Stomach (tissue), 9 donors: ENCODE data around the gene MYF5. TPM values are rescaled to one million over a fixed set of nuclear protein-coding genes. Genes with fewer than 3 reads are reported as not detected.
A peak's percentile ranks its signal among the peaks of the same experiment; 100 is the strongest.

Source experiments
- DNase-seq, 2 donors: peaks; one replicate each; pipeline versions ENCODE4 v3.0.0 to v3.0.0-alpha.2; 2013 to 2019
- H3K27ac ChIP-seq, 5 donors: fragments of 200-600 bp in 4 of 5; sonication (generic) in 4 of 5; one replicate each; pipeline ENCODE4 v1.5.1; 2013 to 2019; ENCODE audit warnings: mild to moderate bottlenecking in 1 of 5, moderate library complexity in 1 of 5
- H3K27me3 ChIP-seq, 3 donors: fragments of 200-600 bp; sonication (generic); one replicate each; pipeline ENCODE4 v1.5.1; 2017 to 2019; ENCODE audit warnings: mixed run types in 1 of 3
- H3K36me3 ChIP-seq, 4 donors: fragments of 200-600 bp; sonication (generic); 1 replicate in 3 of 4; 2 replicates in 1 of 4; pipeline ENCODE4 v1.5.1; 2016 to 2019
- H3K4me1 ChIP-seq, 4 donors: fragments of 200-600 bp; sonication (generic); one replicate each; pipeline ENCODE4 v1.5.1; 2016 to 2019
- H3K4me3 ChIP-seq, 4 donors: fragments of 200-600 bp; sonication (generic) in 3 of 4; one replicate each; pipeline ENCODE4 v1.5.1; 2016 to 2019; ENCODE audit warnings: mild to moderate bottlenecking in 1 of 4
- H3K9me3 ChIP-seq, 4 donors: fragments of 200-600 bp; sonication (generic); one replicate each; pipeline ENCODE4 v1.5.1; 2016 to 2019
- EP300 ChIP-seq: sonication (generic); formaldehyde crosslinking; IDR thresholded peaks from one replicate; pipeline ENCODE4 v1.6.1; 2017; ENCODE audit warnings: antibody characterized with exemption
- POLR2A ChIP-seq, 4 donors: fragments of 450-650 bp; IDR thresholded peaks; one replicate each; pipeline ENCODE4 v1.6.1; 2016; ENCODE audit warnings: antibody characterized with exemption in 4 of 4, control low read depth in 2 of 4, mild to moderate bottlenecking in 1 of 4, moderate library complexity in 1 of 4
- POLR2AphosphoS5 ChIP-seq, 3 donors: sonication (generic); formaldehyde crosslinking; IDR thresholded peaks; one replicate each; pipeline ENCODE4 v1.6.1; 2016; ENCODE audit warnings: antibody characterized with exemption in 3 of 3
- WGBS, 5 donors: extraction: QIAGEN DNeasy Blood & Tissue Kit in 3 of 5; methylation state at CpG; one replicate each; pipeline versions ENCODE4 v1.1.5 to v1.1.7; 2013 to 2018; 5-methylcytosine and 5-hydroxymethylcytosine counted together
- intact Hi-C: fragments of 100-400 bp; cut with DNase I; formaldehyde crosslinking; loops from one replicate; pipeline ENCODE4 v1.15.1; 2023; ENCODE audit warnings: low total_unique reads
- polyA plus RNA-seq, 3 donors: library from polyadenylated mRNA; stranded (reverse); fragments of 200-250 nt; gene quantifications; one replicate each; pipeline ENCODE4 v1.2.3, GENCODE V29; 2013
- total RNA-seq, 5 donors: library from RNA; depleted of rRNA; stranded (reverse); fragments of >200 nt; gene quantifications; one replicate each; pipeline versions ENCODE4 v1.1.0 to v1.2.3, GENCODE V29; 2014 to 2016
- TF ChIP-seq, protein P1 (sequence below), 7 experiments: fragments of 450-650 bp in 4 of 7; fragments of 200-600 bp in 3 of 7; sonication (generic) in 3 of 7; IDR thresholded peaks; one replicate each; pipeline ENCODE4 v1.5.1; 2016 to 2019; ENCODE audit warnings: antibody characterized with exemption in 7 of 7, control low read depth in 2 of 7, mild to moderate bottlenecking in 1 of 7
- donor health status: healthy with polysubstance abuse.
- donor health status: Bipolar disorder and iron deficiency.
- donor health status: healthy.

MYF5 gene
- total and polyA plus RNA-seq, 8 donors: not detected

DNA sequence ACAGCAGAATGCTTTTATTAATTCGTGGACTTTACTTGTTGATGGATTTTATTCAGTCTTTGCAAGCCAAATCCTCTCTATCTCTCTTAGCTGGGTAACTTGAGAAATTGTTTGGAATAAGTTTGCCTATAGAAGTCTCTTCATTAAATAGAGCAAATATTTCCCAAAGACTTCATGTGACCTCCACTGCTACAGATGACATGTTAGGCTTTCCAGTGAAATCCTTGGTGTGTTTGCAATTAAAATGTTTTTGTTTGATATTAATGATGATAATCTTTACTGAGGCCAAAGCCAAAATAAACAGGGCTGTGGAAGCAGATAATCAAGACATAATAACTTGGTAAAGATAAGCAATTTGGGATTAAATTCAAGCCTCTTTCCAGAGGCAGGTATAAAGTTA is 4.8 kb upstream of the MYF5 start:
- Histone ChIP-seq H3K4me1 (peaks cover 0 to 8% (median 6%) of the 10 kb centered on the region in 4 donors), H3K4me3 (no peak overlapping the region), H3K27ac (no peak overlapping the region), H3K27me3 (peaks cover 0 to 64% (median 42%) of the 10 kb centered on the region in 3 donors), H3K36me3 (no peaks in the 10 kb centered on the region), H3K9me3 (peaks cover 0 to 12% (median 1%) of the 10 kb centered on the region in 4 donors)
- no peak for TF ChIP-seq POLR2A (IDR thresholded peaks at IDR 0.05)
- TF ChIP-seq, protein P1, sequence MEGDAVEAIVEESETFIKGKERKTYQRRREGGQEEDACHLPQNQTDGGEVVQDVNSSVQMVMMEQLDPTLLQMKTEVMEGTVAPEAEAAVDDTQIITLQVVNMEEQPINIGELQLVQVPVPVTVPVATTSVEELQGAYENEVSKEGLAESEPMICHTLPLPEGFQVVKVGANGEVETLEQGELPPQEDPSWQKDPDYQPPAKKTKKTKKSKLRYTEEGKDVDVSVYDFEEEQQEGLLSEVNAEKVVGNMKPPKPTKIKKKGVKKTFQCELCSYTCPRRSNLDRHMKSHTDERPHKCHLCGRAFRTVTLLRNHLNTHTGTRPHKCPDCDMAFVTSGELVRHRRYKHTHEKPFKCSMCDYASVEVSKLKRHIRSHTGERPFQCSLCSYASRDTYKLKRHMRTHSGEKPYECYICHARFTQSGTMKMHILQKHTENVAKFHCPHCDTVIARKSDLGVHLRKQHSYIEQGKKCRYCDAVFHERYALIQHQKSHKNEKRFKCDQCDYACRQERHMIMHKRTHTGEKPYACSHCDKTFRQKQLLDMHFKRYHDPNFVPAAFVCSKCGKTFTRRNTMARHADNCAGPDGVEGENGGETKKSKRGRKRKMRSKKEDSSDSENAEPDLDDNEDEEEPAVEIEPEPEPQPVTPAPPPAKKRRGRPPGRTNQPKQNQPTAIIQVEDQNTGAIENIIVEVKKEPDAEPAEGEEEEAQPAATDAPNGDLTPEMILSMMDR (IDR thresholded peaks at IDR 0.05): no peak
- no peak for TF ChIP-seq POLR2AphosphoS5 (IDR thresholded peaks at IDR 0.05)
- TF ChIP-seq EP300: no peak
- WGBS, 5 donors: 52 to 64% (median 62%) methylated on average over 1 of the region's 1 CpG
- DNase-seq: no peak
- intact Hi-C loops: no loop called here

DNA sequence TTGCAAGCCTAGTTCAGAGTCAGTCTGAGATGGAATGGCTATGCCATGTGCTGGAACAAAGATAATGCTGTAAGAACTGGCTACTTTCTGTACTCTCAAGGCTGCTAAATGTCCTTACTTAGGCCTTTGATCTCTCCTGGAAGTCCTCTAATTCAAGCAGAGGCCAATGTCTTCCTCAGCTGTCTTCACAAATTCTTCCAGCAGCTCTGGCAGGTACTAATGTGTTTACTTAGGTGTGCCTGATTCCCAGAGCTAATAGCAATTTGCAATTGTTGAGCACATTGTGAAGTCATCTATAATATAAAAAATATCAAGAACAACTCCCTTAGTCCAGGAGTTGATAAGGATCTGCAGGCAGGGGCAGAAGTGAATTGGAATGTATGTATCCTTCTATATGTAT is 3.8 kb upstream of the MYF5 start:
- TF ChIP-seq, protein P1 (IDR thresholded peaks at IDR 0.05): no peak
- TF ChIP-seq POLR2A (IDR thresholded peaks at IDR 0.05) (no peak), POLR2AphosphoS5 (IDR thresholded peaks at IDR 0.05) (no peak), EP300 (no peak)
- H3K4me1 ChIP-seq: peaks cover 0 to 8% (median 6%) of the 10 kb centered on the region in 4 donors
- no peak for DNase-seq
- H3K9me3 ChIP-seq: peaks cover 0 to 14% (median 4%) of the 10 kb centered on the region in 4 donors
- intact Hi-C loops: no loop called here
- peaks cover 0 to 70% (median 46%) of the 10 kb centered on the region in 3 donors for H3K27me3 ChIP-seq
- H3K36me3 ChIP-seq: no peaks in the 10 kb centered on the region
- H3K27ac ChIP-seq: no peak overlapping the region
- no peak overlapping the region for H3K4me3 ChIP-seq

DNA sequence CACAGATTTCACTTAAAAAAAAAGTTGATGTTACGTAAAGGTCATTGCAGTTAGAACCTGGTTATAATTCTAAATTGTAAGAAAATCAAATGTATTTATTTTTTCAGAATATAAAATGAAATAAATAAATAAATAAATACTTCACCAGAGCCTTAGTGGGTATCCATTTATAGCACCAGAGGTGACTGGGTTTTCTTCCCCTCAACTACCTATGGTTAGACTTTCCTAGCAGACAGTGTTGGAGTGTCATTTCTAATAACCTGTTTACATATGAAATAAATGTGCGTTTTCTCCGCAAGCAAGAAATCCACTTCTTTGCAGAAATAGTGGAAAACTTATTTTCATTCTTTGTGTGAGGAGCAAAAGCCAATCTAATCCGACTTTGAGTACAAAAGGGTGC is 3.3 kb upstream of the MYF5 start:
- Histone ChIP-seq H3K27ac (no peak overlapping the region), H3K36me3 (no peaks in the 10 kb centered on the region), H3K27me3 (peaks cover 0 to 70% (median 41%) of the 10 kb centered on the region in 3 donors), H3K4me3 (no peak overlapping the region), H3K4me1 (peaks cover 0 to 5% (median 4%) of the 10 kb centered on the region in 4 donors), H3K9me3 (peaks cover 0 to 13% (median 4%) of the 10 kb centered on the region in 4 donors)
- no peak for TF ChIP-seq POLR2A (IDR thresholded peaks at IDR 0.05)
- TF ChIP-seq EP300: no peak
- TF ChIP-seq, protein P1 (IDR thresholded peaks at IDR 0.05): no peak
- no peak for TF ChIP-seq POLR2AphosphoS5 (IDR thresholded peaks at IDR 0.05)
- intact Hi-C loops: no loop called here
- no peak for DNase-seq
- 77 to 88% (median 84%) methylated on average over 4 of the region's 4 CpGs for WGBS, 5 donors

GRCh38 chr12:80714055-80714454 is 2.7 kb upstream of the MYF5 start:
- TF ChIP-seq, protein P1 (IDR thresholded peaks at IDR 0.05): no peak
- TF ChIP-seq POLR2A (IDR thresholded peaks at IDR 0.05) (no peak), EP300 (no peak), POLR2AphosphoS5 (IDR thresholded peaks at IDR 0.05) (no peak)
- H3K4me1 ChIP-seq: no peaks in the 10 kb centered on the region
- H3K27me3 ChIP-seq: peaks cover 0 to 64% (median 36%) of the 10 kb centered on the region in 3 donors
- no peak overlapping the region for H3K27ac ChIP-seq
- intact Hi-C loops: no loop called here
- DNase-seq: peak in 1 of 2 donors; percentile 9
- peaks cover 0 to 7% (median 3%) of the 10 kb centered on the region in 4 donors for H3K9me3 ChIP-seq
- H3K4me3 ChIP-seq: no peak overlapping the region
- WGBS, 5 donors: 32 to 51% (median 36%) methylated on average over 16 of the region's 16 CpGs
- no peaks in the 10 kb centered on the region for H3K36me3 ChIP-seq
